Measurements from ENCODE around the gene MMP1. TPM values are rescaled to one million over a fixed set of nuclear protein-coding genes. Genes with fewer than 3 reads are reported as not detected.

The MMP1 gene
- total RNA-seq, 1 donor from 2014 or later = 1.3 TPM

- no peak for DNase-seq (ENCODE audit: low read depth)
Observed at GRCh38 chr11:102806296-102806695, 8.3 kb upstream of the MMP1 start.

- DNase-seq (ENCODE audit: low read depth) = no peak
Observed at GRCh38 chr11:102802341-102802740, 4.4 kb upstream of the MMP1 start.

GRCh38 chr11:102800767-102801166 is 2.8 kb upstream of the MMP1 start:
- no peak for DNase-seq (ENCODE audit: low read depth)

- DNase-seq (ENCODE audit: low read depth) = no peak
Observed at GRCh38 chr11:102799681-102800340, 1.9 kb upstream of the MMP1 start.

GRCh38 chr11:102794382-102794781 is 3.6 kb downstream of the MMP1 start:
- peak; percentile 34 for DNase-seq (ENCODE audit: low read depth)

GRCh38 chr11:102793677-102794290 is 4.2 kb downstream of the MMP1 start:
- no peak for DNase-seq (ENCODE audit: low read depth)

- DNase-seq (ENCODE audit: low read depth) = peak; percentile 42
Observed at GRCh38 chr11:102792604-102793003, 5.4 kb downstream of the MMP1 start.

GRCh38 chr11:102791271-102792036 is 6.5 kb downstream of the MMP1 start:
- peak; percentile 84 for DNase-seq (ENCODE audit: low read depth)

- DNase-seq (ENCODE audit: low read depth) = no peak
Observed at GRCh38 chr11:102788334-102788995, 9.5 kb downstream of the MMP1 start.

- DNase-seq (ENCODE audit: low read depth) = no peak
Observed at GRCh38 chr11:102784380-102784779, 13.6 kb downstream of the MMP1 start.

- DNase-seq (ENCODE audit: low read depth) = no peak
Observed at GRCh38 chr11:102783720-102784119, 14.2 kb downstream of the MMP1 start.

- DNase-seq (ENCODE audit: low read depth) = no peak
Observed at GRCh38 chr11:102783016-102783415, 14.9 kb downstream of the MMP1 start.

- DNase-seq (ENCODE audit: low read depth) = no peak
Observed at GRCh38 chr11:102781676-102782075, 16.3 kb downstream of the MMP1 start.

GRCh38 chr11:102780491-102780918 is 17.5 kb downstream of the MMP1 start, which contains the start of gene MMP10:
Gene MMP10 (minus strand): TSS chr11:102780628. CDS start chr11:102780591, 37 bp downstream.
- peak; percentile 86 for DNase-seq (ENCODE audit: low read depth)

- no peak for DNase-seq (ENCODE audit: low read depth)
Observed at GRCh38 chr11:102776454-102776853, 21.5 kb downstream of the MMP1 start.

GRCh38 chr11:102773386-102773785 is 24.6 kb downstream of the MMP1 start:
- no peak for DNase-seq (ENCODE audit: low read depth)

- no peak for DNase-seq (ENCODE audit: low read depth)
Observed at GRCh38 chr11:102771351-102771750, 26.6 kb downstream of the MMP1 start.

- no peak for DNase-seq (ENCODE audit: low read depth)
Observed at GRCh38 chr11:102770191-102770590, 27.8 kb downstream of the MMP1 start.

- no peak for DNase-seq (ENCODE audit: low read depth)
Observed at GRCh38 chr11:102767800-102768199, 30.2 kb downstream of the MMP1 start.

GRCh38 chr11:102763440-102763839 is 34.5 kb downstream of the MMP1 start:
- no peak for DNase-seq (ENCODE audit: low read depth)

GRCh38 chr11:102762361-102762767 is 35.6 kb downstream of the MMP1 start:
- DNase-seq (ENCODE audit: low read depth) = peak; percentile 75

- peak; percentile 67 for DNase-seq (ENCODE audit: low read depth)
Observed at GRCh38 chr11:102761646-102762238, 36.2 kb downstream of the MMP1 start.
